CD14-positive monocyte (primary cell): ENCODE measurements around the gene STRN. TPM values are rescaled to one million over a fixed set of nuclear protein-coding genes. Genes with fewer than 3 reads are reported as not detected.

ENCODE experiments used
- DNase-seq, 3 donors: peaks; one replicate each; pipeline ENCODE4 v3.0.0-alpha.2; 2011 to 2022
- H2AFZ ChIP-seq: 2 replicates; pipeline ENCODE4 v1.6.0; 2012; ENCODE audit warnings: mild to moderate bottlenecking, low read depth, low read length, inconsistent platforms; ENCODE audit not compliant: insufficient read depth, poor library complexity, severe bottlenecking
- H3K27ac ChIP-seq, 2 donors: 1 replicate in 1 of 2; 2 replicates in 1 of 2; pipeline ENCODE4 v1.5.1; 2012 to 2013; ENCODE audit warnings: low read length in 2 of 2, control low read depth in 1 of 2, inconsistent platforms in 1 of 2, low read depth in 1 of 2, mild to moderate bottlenecking in 1 of 2
- H3K27me3 ChIP-seq, 2 donors: one replicate each; pipeline versions ENCODE4 v1.6.0 to v1.6.1; 2011 to 2013; ENCODE audit warnings: low read length in 2 of 2; ENCODE audit not compliant: control insufficient read depth in 2 of 2, insufficient read depth in 2 of 2
- H3K36me3 ChIP-seq, 2 donors: replicated peaks in 1 of 2; 1 replicate in 1 of 2; 2 replicates in 1 of 2; pipeline versions ENCODE4 v1.5.1 to v1.6.1; 2012 to 2013; ENCODE audit warnings: low read length in 2 of 2, control low read depth in 1 of 2, inconsistent platforms in 1 of 2, mild to moderate bottlenecking in 1 of 2; ENCODE audit not compliant: insufficient read depth in 2 of 2, control insufficient read depth in 1 of 2
- H3K4me1 ChIP-seq, 2 donors: 1 replicate in 1 of 2; 2 replicates in 1 of 2; pipeline versions ENCODE4 v1.5.1 to v1.6.1; 2012 to 2013; ENCODE audit warnings: low read length in 2 of 2, control low read depth in 1 of 2, inconsistent platforms in 1 of 2, mild to moderate bottlenecking in 1 of 2, moderate library complexity in 1 of 2; ENCODE audit not compliant: insufficient read depth in 2 of 2, control insufficient read depth in 1 of 2
- H3K4me2 ChIP-seq: replicated peaks from 2 replicates; pipeline ENCODE3; 2012; ENCODE audit warnings: low read length, moderate library complexity, mild to moderate bottlenecking; ENCODE audit not compliant: poor library complexity, severe bottlenecking; ENCODE audit errors: extremely low read depth
- H3K4me3 ChIP-seq, 3 experiments: fragments of 200-600 bp in 1 of 3; sonication (generic) in 1 of 3; replicated peaks in 1 of 3; 1 replicate in 2 of 3; 2 replicates in 1 of 3; pipeline ENCODE4 v1.5.1; 2011 to 2013; ENCODE audit warnings: low read length in 3 of 3, mild to moderate bottlenecking in 3 of 3, control low read depth in 2 of 3, low read depth in 2 of 3, inconsistent platforms in 1 of 3, moderate library complexity in 1 of 3
- H3K79me2 ChIP-seq: 2 replicates; pipeline ENCODE4 v1.6.0; 2012; ENCODE audit warnings: mild to moderate bottlenecking, control low read depth, inconsistent platforms, low read length, moderate library complexity; ENCODE audit not compliant: insufficient read depth
- H3K9ac ChIP-seq: 2 replicates; pipeline ENCODE4 v1.6.0; 2017; ENCODE audit warnings: low read length, mild to moderate bottlenecking; ENCODE audit not compliant: insufficient read depth, poor library complexity, severe bottlenecking
- H3K9me3 ChIP-seq, 2 donors: replicated peaks in 1 of 2; 1 replicate in 1 of 2; 2 replicates in 1 of 2; pipeline versions ENCODE4 v1.5.1 to v1.6.1; 2012 to 2013; ENCODE audit warnings: low read length in 2 of 2, control low read depth in 1 of 2; ENCODE audit not compliant: control insufficient read depth in 1 of 2, insufficient read depth in 1 of 2
- H4K20me1 ChIP-seq: 2 replicates; pipeline ENCODE4 v1.6.0; 2012; ENCODE audit warnings: mild to moderate bottlenecking, low read length, control low read depth, moderate library complexity; ENCODE audit not compliant: insufficient read depth
- H3K27ac Mint-ChIP-seq, 7 donors: one replicate each; pipeline ENCODE4 v1.8.0; 2020; ENCODE audit warnings: mild to moderate bottlenecking in 7 of 7, mixed read lengths in 7 of 7, moderate library complexity in 6 of 7, inconsistent platforms in 2 of 7
- H3K27me3 Mint-ChIP-seq, 3 donors: one replicate each; pipeline ENCODE4 v1.8.0; 2021 to 2022; ENCODE audit warnings: low read depth in 3 of 3, mild to moderate bottlenecking in 3 of 3, mixed read lengths in 3 of 3, moderate library complexity in 3 of 3, inconsistent platforms in 1 of 3
- H3K36me3 Mint-ChIP-seq, 2 donors: one replicate each; pipeline ENCODE4 v1.8.0; 2020; ENCODE audit warnings: mixed read lengths in 2 of 2, inconsistent platforms in 1 of 2, mild to moderate bottlenecking in 1 of 2
- H3K4me1 Mint-ChIP-seq: one replicate; pipeline ENCODE4 v1.8.0; 2020; ENCODE audit warnings: mild to moderate bottlenecking, mixed read lengths
- H3K4me3 Mint-ChIP-seq, 2 donors: one replicate each; pipeline ENCODE4 v1.8.0; 2020; ENCODE audit warnings: mild to moderate bottlenecking in 2 of 2, mixed read lengths in 2 of 2, moderate library complexity in 1 of 2
- H3K9me3 Mint-ChIP-seq, 7 donors: one replicate each; pipeline ENCODE4 v1.8.0; 2020 to 2022; ENCODE audit warnings: mixed read lengths in 7 of 7, mild to moderate bottlenecking in 6 of 7, moderate library complexity in 6 of 7, inconsistent platforms in 2 of 7
- WGBS: methylation state at CpG from one replicate; pipeline ENCODE4 v1.1.5; 2013; ENCODE audit warnings: missing lambda C conversion rate; ENCODE audit not compliant: insufficient coverage; 5-methylcytosine and 5-hydroxymethylcytosine counted together
- intact Hi-C, 2 donors: fragments of 100-400 bp; cut with micrococcal nuclease; formaldehyde crosslinking; loops; one replicate each; pipeline versions ENCODE4 v1.15.0 to v1.15.1; 2023
- polyA plus RNA-seq, 3 donors: library from polyadenylated mRNA; depleted of rRNA in 1 of 3; unstranded in 2 of 3; stranded (reverse) in 1 of 3; fragments of 300-500 nt in 2 of 3; fragments of >200 nt in 1 of 3; fragmentation: Illumina TruSeq in 2 of 3; gene quantifications; 1 replicate in 2 of 3; 2 replicates in 1 of 3; pipeline ENCODE4 v1.2.3, GENCODE V29; 2012 to 2021
- TF ChIP-seq, protein P1 (sequence below): fragments of 200-600 bp; IDR thresholded peaks from one replicate; pipeline ENCODE4 v1.8.0; 2022; ENCODE audit warnings: antibody characterized with exemption, mild to moderate bottlenecking

The STRN gene
- polyA plus RNA-seq, 3 donors: 7.0 to 15.7 (median 10.7) TPM

DNA sequence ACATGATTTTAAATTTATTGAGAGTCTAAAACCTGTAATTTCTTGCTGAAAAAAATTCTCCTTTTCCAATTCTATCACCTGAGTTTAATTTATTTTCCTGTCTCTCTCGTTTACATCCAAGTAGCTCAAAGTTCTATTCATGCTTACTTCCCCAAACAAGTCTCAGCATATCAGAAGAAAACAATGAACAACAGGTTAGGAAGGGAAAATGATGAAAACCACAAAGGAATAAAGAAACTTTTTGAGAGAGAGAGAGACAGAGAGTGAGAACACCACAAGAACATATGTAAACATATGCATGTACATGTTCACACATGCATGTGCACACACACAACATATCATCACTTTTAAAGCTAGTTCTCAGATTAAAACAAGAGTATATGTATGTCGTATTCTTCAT, 112.1 kb downstream of the STRN start:
- Mint-ChIP-seq H3K27ac (no peak overlapping the region), H3K4me1 (no peaks in the 10 kb centered on the region), H3K9me3 (no peaks in the 10 kb centered on the region), H3K27me3 (no peaks in the 10 kb centered on the region), H3K4me3 (no peak overlapping the region), H3K36me3 (peaks cover 63 to 81% of the 10 kb centered on the region in 2 donors)
- Histone ChIP-seq H3K9me3 (no peaks in the 10 kb centered on the region), H3K27me3 (no peaks in the 10 kb centered on the region), H2AFZ (no peak overlapping the region), H4K20me1 (no peaks in the 10 kb centered on the region), H3K9ac (no peak overlapping the region), H3K4me2 (no peak overlapping the region), H3K79me2 (no peaks in the 10 kb centered on the region), H3K36me3 (peaks cover 43 to 95% of the 10 kb centered on the region in 2 donors), H3K4me3 (no peak overlapping the region), H3K27ac (no peak overlapping the region), H3K4me1 (no peaks in the 10 kb centered on the region)
- TF ChIP-seq, protein P1, sequence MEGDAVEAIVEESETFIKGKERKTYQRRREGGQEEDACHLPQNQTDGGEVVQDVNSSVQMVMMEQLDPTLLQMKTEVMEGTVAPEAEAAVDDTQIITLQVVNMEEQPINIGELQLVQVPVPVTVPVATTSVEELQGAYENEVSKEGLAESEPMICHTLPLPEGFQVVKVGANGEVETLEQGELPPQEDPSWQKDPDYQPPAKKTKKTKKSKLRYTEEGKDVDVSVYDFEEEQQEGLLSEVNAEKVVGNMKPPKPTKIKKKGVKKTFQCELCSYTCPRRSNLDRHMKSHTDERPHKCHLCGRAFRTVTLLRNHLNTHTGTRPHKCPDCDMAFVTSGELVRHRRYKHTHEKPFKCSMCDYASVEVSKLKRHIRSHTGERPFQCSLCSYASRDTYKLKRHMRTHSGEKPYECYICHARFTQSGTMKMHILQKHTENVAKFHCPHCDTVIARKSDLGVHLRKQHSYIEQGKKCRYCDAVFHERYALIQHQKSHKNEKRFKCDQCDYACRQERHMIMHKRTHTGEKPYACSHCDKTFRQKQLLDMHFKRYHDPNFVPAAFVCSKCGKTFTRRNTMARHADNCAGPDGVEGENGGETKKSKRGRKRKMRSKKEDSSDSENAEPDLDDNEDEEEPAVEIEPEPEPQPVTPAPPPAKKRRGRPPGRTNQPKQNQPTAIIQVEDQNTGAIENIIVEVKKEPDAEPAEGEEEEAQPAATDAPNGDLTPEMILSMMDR: no peak
- intact Hi-C loops: no loop called here
- no CpG with 5 or more reads among the region's 2 CpGs for WGBS
- no peak for DNase-seq

DNA sequence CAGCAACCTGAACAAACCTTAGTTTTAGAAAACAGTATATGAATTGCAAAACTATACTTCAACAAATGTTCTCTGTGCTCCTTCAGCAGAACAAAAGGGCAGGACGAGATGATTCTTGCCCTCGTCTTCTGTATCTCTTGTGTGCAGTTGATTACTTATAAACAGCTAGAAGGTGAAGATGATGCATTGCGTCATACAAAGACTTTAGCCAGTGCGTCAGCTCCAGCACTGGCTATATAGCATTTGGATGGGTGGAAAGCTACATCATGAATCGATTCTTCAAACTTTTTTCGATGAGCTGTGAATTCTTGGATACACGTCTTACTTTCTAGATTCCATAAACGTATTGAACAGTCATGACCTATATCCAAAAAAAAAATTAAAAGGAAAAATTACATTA, 117.1 kb downstream of the STRN start:
- 80% methylated on average over 1 of the region's 8 CpGs for WGBS
- no peak overlapping the region for H3K27ac ChIP-seq
- Mint-ChIP-seq H3K9me3 (no peaks in the 10 kb centered on the region), H3K27me3 (no peaks in the 10 kb centered on the region), H3K4me1 (no peaks in the 10 kb centered on the region), H3K4me3 (no peak overlapping the region), H3K27ac (no peak overlapping the region), H3K36me3 (peaks cover 57 to 63% of the 10 kb centered on the region in 2 donors)
- no peak overlapping the region for H3K4me3 ChIP-seq
- H2AFZ ChIP-seq: no peak overlapping the region
- H4K20me1 ChIP-seq: no peaks in the 10 kb centered on the region
- no peaks in the 10 kb centered on the region for H3K79me2 ChIP-seq
- intact Hi-C loops: no loop called here
- H3K9me3 ChIP-seq: no peaks in the 10 kb centered on the region
- no peaks in the 10 kb centered on the region for H3K27me3 ChIP-seq
- no peaks in the 10 kb centered on the region for H3K4me1 ChIP-seq
- H3K36me3 ChIP-seq: peaks cover 40 to 80% of the 10 kb centered on the region in 2 donors
- TF ChIP-seq, protein P1: no peak
- no peak overlapping the region for H3K4me2 ChIP-seq
- H3K9ac ChIP-seq: no peak overlapping the region
- DNase-seq: no peak
